ENCODE data around the gene MUC5AC. TPM values are rescaled to one million over a fixed set of nuclear protein-coding genes. Genes with fewer than 3 reads are reported as not detected.
"Not testable (repeated sequence)": the region's sequence is repeated elsewhere in the genome, so short reads cannot be mapped to it uniquely, and the experiment has no call there.

The MUC5AC gene
- total and polyA plus RNA-seq, 4 donors, result not detected

GRCh38 chr11:1191786-1192470, 34.2 kb downstream of the MUC5AC start:
- not testable (repeated sequence) for DNase-seq (ENCODE audit: low spot score); H3K9me3 ChIP-seq (ENCODE audit: control insufficient read depth in 4 of 4, low read length in 3 of 4); H3K36me3 ChIP-seq (ENCODE audit: control insufficient read depth in 4 of 4, insufficient read depth in 3 of 4, low read depth in 1 of 4, low read length in 3 of 4); H3K27me3 ChIP-seq (ENCODE audit: control insufficient read depth in 4 of 4, insufficient read depth in 4 of 4, low read length in 3 of 4); H3K4me3 ChIP-seq (ENCODE audit: low read depth in 1 of 3, low read length in 3 of 3); H3K9ac ChIP-seq (ENCODE audit: low read depth in 1 of 2, low read length in 2 of 2); H3K27ac ChIP-seq (ENCODE audit: low read depth in 1 of 2, low read length in 2 of 2); H3K4me1 ChIP-seq (ENCODE audit: control insufficient read depth in 4 of 4, insufficient read depth in 4 of 4, low read length in 3 of 4)
- WGBS, result 86% methylated on average over 22 of the region's 22 CpGs

GRCh38 chr11:1192741-1193325, 35.1 kb downstream of the MUC5AC start:
- Histone ChIP-seq H3K4me3 (ENCODE audit: low read depth in 1 of 3, low read length in 3 of 3) (no peak overlapping the region), H3K27me3 (ENCODE audit: control insufficient read depth in 4 of 4, insufficient read depth in 4 of 4, low read length in 3 of 4) (no peaks in the 10 kb centered on the region), H3K27ac (ENCODE audit: low read depth in 1 of 2, low read length in 2 of 2) (no peak overlapping the region), H3K9ac (ENCODE audit: low read depth in 1 of 2, low read length in 2 of 2) (no peak overlapping the region), H3K36me3 (ENCODE audit: control insufficient read depth in 4 of 4, insufficient read depth in 3 of 4, low read depth in 1 of 4, low read length in 3 of 4) (no peaks in the 10 kb centered on the region), H3K9me3 (ENCODE audit: control insufficient read depth in 4 of 4, low read length in 3 of 4) (no peaks in the 10 kb centered on the region), H3K4me1 (ENCODE audit: control insufficient read depth in 4 of 4, insufficient read depth in 4 of 4, low read length in 3 of 4) (no peaks in the 10 kb centered on the region)
- TF ChIP-seq HNF4G (IDR thresholded peaks at IDR 0.05), result no peak
- no peak for TF ChIP-seq ATF3 (IDR thresholded peaks at IDR 0.05)
- TF ChIP-seq YY1 (IDR thresholded peaks at IDR 0.05), result no peak
- no peak for TF ChIP-seq SP1 (IDR thresholded peaks at IDR 0.05)
- TF ChIP-seq FOXA1 (IDR thresholded peaks at IDR 0.05), result no peak
- no peak for TF ChIP-seq RAD21 (IDR thresholded peaks at IDR 0.05)
- no peak for TF ChIP-seq ZBTB33 (IDR thresholded peaks at IDR 0.05)
- WGBS, result 86% methylated on average over 17 of the region's 17 CpGs
- DNase-seq (ENCODE audit: low spot score), result no peak

GRCh38 chr11:1193326-1194230, 35.8 kb downstream of the MUC5AC start:
- no peak for TF ChIP-seq TAF1 (conservative IDR thresholded peaks at IDR 0.05)
- no peak for TF ChIP-seq ZBTB33 (IDR thresholded peaks at IDR 0.05)
- WGBS, result 89% methylated on average over 43 of the region's 43 CpGs

More at GRCh38 chr11:1193326-1194230, 35.8 kb downstream of the MUC5AC start:
- no peaks in the 10 kb centered on the region for H3K36me3 ChIP-seq (ENCODE audit: control insufficient read depth in 4 of 4, insufficient read depth in 3 of 4, low read depth in 1 of 4, low read length in 3 of 4)
- H3K4me3 ChIP-seq (ENCODE audit: low read depth in 1 of 3, low read length in 3 of 3), result no peak overlapping the region
- H3K9ac ChIP-seq (ENCODE audit: low read depth in 1 of 2, low read length in 2 of 2), result no peak overlapping the region
- no peaks in the 10 kb centered on the region for H3K4me1 ChIP-seq (ENCODE audit: control insufficient read depth in 4 of 4, insufficient read depth in 4 of 4, low read length in 3 of 4)
- H3K9me3 ChIP-seq (ENCODE audit: control insufficient read depth in 4 of 4, low read length in 3 of 4), result no peaks in the 10 kb centered on the region
- peaks cover 0 to 2% (median 0%) of the 10 kb centered on the region in 4 donors for H3K27me3 ChIP-seq (ENCODE audit: control insufficient read depth in 4 of 4, insufficient read depth in 4 of 4, low read length in 3 of 4)
- no peak overlapping the region for H3K27ac ChIP-seq (ENCODE audit: low read depth in 1 of 2, low read length in 2 of 2)
- DNase-seq (ENCODE audit: low spot score), result no peak
